RWPE2 (cell line): ENCODE results near the gene BCL3.

Source experiments
- ATAC-seq: fragments of 200-7000 bp; cut with Tn5 transposase; 3 replicates; pipeline ENCODE4 v1.9.1; 2021; ENCODE audit warnings: low read depth
- DNase-seq: peaks from one replicate; pipeline ENCODE4 v3.0.0-alpha.2; 2020; ENCODE audit warnings: low spot score
- H3K27ac ChIP-seq: fragments of 450-650 bp; 2 replicates; pipeline ENCODE4 v1.5.1; 2017; ENCODE audit warnings: mild to moderate bottlenecking; ENCODE audit not compliant: poor library complexity, severe bottlenecking
- H3K27me3 ChIP-seq: fragments of 250-450 bp; sonication (Bioruptor Pico); 2 replicates; pipeline ENCODE4 v1.5.1; 2021; ENCODE audit warnings: mild to moderate bottlenecking, moderate library complexity; ENCODE audit not compliant: insufficient read depth, poor library complexity, severe bottlenecking
- H3K36me3 ChIP-seq: fragments of 250-450 bp; sonication (Bioruptor Pico); 2 replicates; pipeline ENCODE4 v1.5.1; 2020; ENCODE audit warnings: low read depth, mild to moderate bottlenecking, moderate library complexity
- H3K4me1 ChIP-seq: fragments of 250-450 bp; sonication (Bioruptor Pico); 2 replicates; pipeline ENCODE4 v1.5.1; 2021; ENCODE audit warnings: mild to moderate bottlenecking, moderate library complexity; ENCODE audit not compliant: insufficient read depth, poor library complexity, severe bottlenecking
- H3K4me3 ChIP-seq: fragments of 250-450 bp; sonication (Bioruptor Pico); 2 replicates; pipeline ENCODE4 v1.5.1; 2021; ENCODE audit warnings: mild to moderate bottlenecking, moderate library complexity; ENCODE audit not compliant: severe bottlenecking
- H3K9me3 ChIP-seq: fragments of 250-450 bp; sonication (Bioruptor Pico); 2 replicates; pipeline ENCODE4 v1.5.1; 2021; ENCODE audit warnings: mild to moderate bottlenecking, moderate library complexity; ENCODE audit not compliant: severe bottlenecking
- CTCF ChIP-seq: fragments of 450-650 bp; IDR thresholded peaks from one replicate; pipeline ENCODE4 v1.5.1; 2017; ENCODE audit warnings: mild to moderate bottlenecking, moderate library complexity; ENCODE audit not compliant: poor library complexity, severe bottlenecking

The BCL3 gene

GRCh38 chr19:44749292-44749691 is 784 bp downstream of the BCL3 start:
- ATAC-seq, result no peak
- Histone ChIP-seq H3K4me1 (peaks cover 15% of the 10 kb centered on the region), H3K27me3 (no peaks in the 10 kb centered on the region), H3K4me3 (peak overlapping the region; percentile 97), H3K27ac (peak overlapping the region; percentile 96), H3K9me3 (no peaks in the 10 kb centered on the region), H3K36me3 (peaks cover 32% of the 10 kb centered on the region)
- no peak for TF ChIP-seq CTCF
- DNase-seq, result no peak

GRCh38 chr19:44749994-44750393 is 1.5 kb downstream of the BCL3 start:
- peak overlapping the region; percentile 97 for H3K4me3 ChIP-seq
- no peaks in the 10 kb centered on the region for H3K27me3 ChIP-seq
- no peaks in the 10 kb centered on the region for H3K9me3 ChIP-seq
- DNase-seq (no peak), ATAC-seq (no peak)
- peaks cover 20% of the 10 kb centered on the region for H3K4me1 ChIP-seq
- H3K36me3 ChIP-seq, result peaks cover 37% of the 10 kb centered on the region
- no peak for TF ChIP-seq CTCF
- H3K27ac ChIP-seq, result peak overlapping the region; percentile 96

GRCh38 chr19:44752123-44752815 is 3.8 kb downstream of the BCL3 start:
- Histone ChIP-seq H3K4me1 (peaks cover 18% of the 10 kb centered on the region), H3K36me3 (peaks cover 50% of the 10 kb centered on the region), H3K27ac (peak overlapping the region; percentile 96), H3K9me3 (no peaks in the 10 kb centered on the region), H3K27me3 (no peaks in the 10 kb centered on the region), H3K4me3 (no peak overlapping the region)
- no peak for TF ChIP-seq CTCF
- ATAC-seq, result no peak
- no peak for DNase-seq

- DNase-seq (peak; percentile 97), ATAC-seq (peak; percentile 76)
- Histone ChIP-seq H3K27me3 (no peaks in the 10 kb centered on the region), H3K36me3 (peaks cover 55% of the 10 kb centered on the region), H3K4me1 (peaks cover 16% of the 10 kb centered on the region), H3K27ac (peak overlapping the region; percentile 96), H3K4me3 (peak overlapping the region; percentile 24), H3K9me3 (no peaks in the 10 kb centered on the region)
- peak; percentile 21 for TF ChIP-seq CTCF
These were observed 4.5 kb downstream of the BCL3 start for GRCh38 chr19:44752816-44753625.

- Histone ChIP-seq H3K36me3 (peaks cover 61% of the 10 kb centered on the region), H3K27me3 (no peaks in the 10 kb centered on the region), H3K4me3 (peak overlapping the region; percentile 24), H3K9me3 (no peaks in the 10 kb centered on the region), H3K4me1 (peaks cover 15% of the 10 kb centered on the region), H3K27ac (peak overlapping the region; percentile 96)
- TF ChIP-seq CTCF, result no peak
- ATAC-seq, result no peak
- no peak for DNase-seq
These were observed 5.1 kb downstream of the BCL3 start for GRCh38 chr19:44753626-44753931.
